HG03045 (cell line): ENCODE measurements around the gene RPL10L.

Experiments used
- ATAC-seq: cut with Tn5 transposase; IDR thresholded peaks from one replicate; pipeline ENCODE4 v1.9.1; 2021; ENCODE audit warnings: mild to moderate bottlenecking, moderate library complexity; ENCODE audit not compliant: unreplicated experiment

The RPL10L gene

GRCh38 chr14:46651526-46652144, at the start of gene RPL10L:
Gene RPL10L, minus strand, starts transcription at chr14:46651781. Its CDS starts 45 bp downstream, at chr14:46651736.
- no peak for ATAC-seq

GRCh38 chr14:46691819-46692218, 40.2 kb upstream of the RPL10L start:
- no peak for ATAC-seq

- no peak for ATAC-seq
Measured at GRCh38 chr14:46686652-46687051, 35.1 kb upstream of the RPL10L start.

- ATAC-seq = no peak
Measured at GRCh38 chr14:46672128-46672527, 20.5 kb upstream of the RPL10L start.

- ATAC-seq = no peak
Measured at GRCh38 chr14:46663382-46663781, 11.8 kb upstream of the RPL10L start.

GRCh38 chr14:46661728-46662127, 10.1 kb upstream of the RPL10L start:
- no peak for ATAC-seq

- no peak for ATAC-seq
Measured at GRCh38 chr14:46653031-46653755, 1.6 kb upstream of the RPL10L start.

GRCh38 chr14:46646796-46647195, 4.8 kb downstream of the RPL10L start:
- ATAC-seq = no peak

GRCh38 chr14:46626876-46627275, 24.7 kb downstream of the RPL10L start:
- no peak for ATAC-seq
